GM20000 (cell line): ENCODE data around the gene ANKS1A.

ENCODE experiments used
- DNase-seq: peaks from one replicate; pipeline ENCODE4 v3.0.0; 2012; ENCODE audit warnings: low spot score
- CTCF ChIP-seq: IDR thresholded peaks from 2 replicates; pipeline ENCODE4 v1.5.1; 2012; ENCODE audit warnings: mild to moderate bottlenecking, control low read depth; ENCODE audit errors: extremely low read depth, missing control alignments

ANKS1A gene

GRCh38 chr6:35076997-35077712, 188.1 kb downstream of the ANKS1A start:
- no peak for DNase-seq
- no peak for TF ChIP-seq CTCF

GRCh38 chr6:35077713-35078105, 188.7 kb downstream of the ANKS1A start:
- TF ChIP-seq CTCF = no peak
- DNase-seq = no peak

- no peak for TF ChIP-seq CTCF
- no peak for DNase-seq
Observed at GRCh38 chr6:35078226-35078850, 189.3 kb downstream of the ANKS1A start.

GRCh38 chr6:35078896-35079295, 189.8 kb downstream of the ANKS1A start:
- no peak for DNase-seq
- no peak for TF ChIP-seq CTCF

GRCh38 chr6:35079311-35080000, 190.4 kb downstream of the ANKS1A start:
- DNase-seq = no peak
- TF ChIP-seq CTCF = no peak

GRCh38 chr6:35080016-35080680, 191.1 kb downstream of the ANKS1A start:
- no peak for DNase-seq
- TF ChIP-seq CTCF = no peak
